Right ventricle myocardium inferior (tissue), 1 donor: Measurements from ENCODE around the gene GRAMD2A. TPM values are rescaled to one million over a fixed set of nuclear protein-coding genes. Genes with fewer than 3 reads are reported as not detected.

Experiments used
- ATAC-seq: fragments of 200-7000 bp; cut with Tn5 transposase; one replicate; pipeline ENCODE4 v1.9.1; 2020; ENCODE audit warnings: mild to moderate bottlenecking, moderate library complexity
- DNase-seq: peaks from one replicate; pipeline ENCODE4 v3.0.0; 2021; ENCODE audit errors: missing footprints
- intact Hi-C: fragments of 100-400 bp; cut with DNase I; formaldehyde crosslinking; loops from one replicate; pipeline ENCODE4 v1.11.0; 2022
- long read RNA-seq: library from polyadenylated mRNA; unstranded; transcript quantifications from one replicate; pipeline ENCODE4 v2.0.0, GENCODE V29; 2021
- total RNA-seq: library from RNA; stranded (reverse); fragmentation: NEBNext Ultra II Directional; extraction: Animal tissue kit (Norgen Biotek cat#: 25700); gene quantifications from one replicate; pipeline ENCODE4 v1.2.1, GENCODE V29; 2021
- donor health status: DM: no; HTN: yes; CAD: no; lungs with severe emphysema.

The GRAMD2A gene
- not detected for total RNA-seq
- long read RNA-seq = 0 reads

DNA sequence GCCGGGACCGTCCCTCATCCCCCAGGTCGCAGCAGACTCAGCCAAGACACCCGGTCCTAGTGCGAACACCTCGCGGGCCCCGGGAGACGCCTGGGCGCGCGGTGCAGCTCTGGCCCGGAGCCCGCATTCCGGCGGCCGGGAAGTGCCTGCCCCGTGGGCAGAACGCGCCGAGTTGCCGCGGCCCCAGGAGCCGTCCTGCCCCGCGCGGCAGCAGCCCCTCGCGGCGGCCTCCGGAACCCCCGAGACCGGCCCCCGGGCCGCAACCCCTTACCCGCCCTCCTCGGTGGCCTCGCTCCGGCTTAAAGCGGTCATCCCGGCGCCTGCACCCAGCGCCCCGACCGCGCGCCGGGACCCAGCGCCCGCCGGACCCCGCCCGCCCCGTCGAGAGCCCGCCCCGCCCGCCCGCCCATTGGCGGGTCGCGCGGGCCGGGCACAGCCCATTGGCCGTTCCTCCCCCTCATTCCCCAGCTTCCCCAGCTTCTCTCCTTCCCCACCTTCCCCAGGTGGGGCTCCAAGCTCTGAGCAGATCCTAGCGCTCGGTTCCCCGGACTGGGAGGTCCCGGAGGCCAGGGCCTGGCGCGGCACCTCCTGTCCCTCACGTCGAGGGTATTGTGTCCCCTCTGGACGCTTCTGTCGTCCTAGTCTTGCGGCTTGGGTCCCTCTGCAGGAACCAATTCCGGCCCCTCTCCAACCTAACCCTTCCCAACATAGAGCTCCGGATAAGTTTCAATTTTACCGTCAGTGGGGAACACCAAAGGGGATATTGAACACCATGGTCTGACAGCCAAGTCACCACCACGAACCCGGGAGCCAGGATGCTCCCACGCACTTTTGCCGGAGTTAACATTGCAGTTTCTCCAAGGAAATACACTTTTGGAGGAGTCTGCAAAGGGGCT lies at the start of gene GRAMD2A:
Gene GRAMD2A, minus strand, starts transcription at position 328 of the 896 bp plus-strand sequence.
- ATAC-seq (peak; percentile 27), DNase-seq (no peak)
- intact Hi-C loops = loop anchor here (2.0 kb wide), 1 partner anchor 89 kb away; no protein-coding TSS in a partner anchor

DNA sequence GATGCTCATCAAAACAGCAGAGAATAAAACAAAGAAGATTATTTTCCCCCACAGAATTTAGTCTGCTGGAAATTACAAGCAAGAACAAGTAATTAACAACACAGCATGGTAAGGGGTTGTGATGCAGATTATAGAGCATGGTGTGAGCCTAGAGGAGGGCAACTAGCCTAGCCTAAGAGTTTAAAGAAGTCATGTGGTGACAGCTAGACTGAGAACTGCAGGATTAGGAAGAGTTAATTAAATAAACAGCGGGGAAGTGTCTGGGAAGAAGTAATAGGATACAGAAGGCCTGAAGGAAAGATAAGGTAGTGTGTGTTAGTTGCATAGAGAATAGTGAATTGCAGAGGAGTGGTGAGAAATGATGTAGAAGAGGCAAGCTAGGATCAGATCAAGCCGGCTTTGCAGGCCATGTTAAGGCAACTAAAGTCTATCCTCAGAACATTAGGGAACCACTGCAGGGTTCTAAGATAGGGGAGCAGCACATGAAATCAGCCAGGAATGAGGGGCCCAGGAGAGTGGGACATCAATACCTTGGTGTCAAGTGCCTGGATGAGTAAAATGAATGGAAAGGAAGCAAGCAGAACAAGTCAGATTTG lies 45.3 kb upstream of the GRAMD2A start:
- ATAC-seq = no peak
- no peak for DNase-seq
- intact Hi-C loops = no loop called here

DNA sequence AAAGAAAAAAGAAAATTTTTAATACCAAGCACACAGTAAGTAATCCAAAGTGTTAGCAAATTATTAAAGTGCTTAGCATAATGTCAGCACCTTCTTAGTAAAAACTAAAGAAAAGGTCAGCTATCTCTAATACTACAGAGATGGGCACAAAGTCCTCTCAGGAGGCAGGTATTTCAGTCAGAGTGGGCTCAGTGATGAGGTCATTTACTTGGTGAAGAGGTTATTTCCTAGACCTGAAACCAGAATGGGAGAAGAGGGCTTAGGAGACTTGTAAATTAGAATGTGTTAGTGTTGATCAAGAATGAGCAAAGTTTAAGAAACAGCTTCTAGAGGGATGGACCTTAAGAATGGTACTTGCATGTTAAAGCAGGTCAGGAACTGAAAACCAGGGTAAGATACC lies 42.1 kb upstream of the GRAMD2A start:
- ATAC-seq = no peak
- no peak for DNase-seq
- intact Hi-C loops = no loop called here

DNA sequence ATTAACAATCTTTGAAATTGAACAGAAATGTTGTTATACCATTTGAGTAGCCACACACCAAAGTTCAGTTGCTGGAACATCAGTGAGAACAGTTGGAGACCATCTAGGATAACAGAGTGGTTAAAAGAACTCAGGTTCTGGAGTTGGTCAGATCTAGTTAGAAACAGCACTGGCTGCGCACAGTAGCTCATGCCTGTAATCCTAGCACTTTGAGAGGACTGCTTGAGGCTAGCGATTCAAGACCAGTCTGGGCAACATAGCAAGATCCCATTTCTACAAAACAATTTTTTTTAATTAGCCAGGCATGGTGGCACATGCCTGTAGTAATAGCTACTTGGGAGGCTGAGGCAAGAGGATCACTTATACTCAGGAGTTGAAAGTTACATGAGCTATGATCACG lies 41.0 kb upstream of the GRAMD2A start:
- DNase-seq = no peak
- ATAC-seq = no peak
- intact Hi-C loops = no loop called here

DNA sequence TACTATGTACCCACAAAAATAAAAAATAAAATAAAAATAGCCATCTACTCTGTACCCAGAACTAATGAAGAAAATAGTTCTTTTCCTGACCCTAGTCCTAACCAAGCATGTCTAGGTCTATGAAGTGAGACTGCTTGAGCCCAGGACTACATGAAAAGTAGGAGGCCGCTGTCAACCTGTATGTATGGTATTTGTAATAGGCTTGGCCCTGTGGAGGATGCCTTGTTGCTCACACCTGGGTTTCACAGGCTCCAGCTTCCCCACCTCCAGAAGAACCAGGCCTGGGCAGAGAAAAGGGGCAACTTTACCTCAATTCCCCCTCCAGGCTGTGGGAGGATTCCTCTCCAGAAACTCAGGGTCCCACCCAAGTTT lies 40.3 kb upstream of the GRAMD2A start:
- ATAC-seq (no peak), DNase-seq (no peak)
- intact Hi-C loops = no loop called here

DNA sequence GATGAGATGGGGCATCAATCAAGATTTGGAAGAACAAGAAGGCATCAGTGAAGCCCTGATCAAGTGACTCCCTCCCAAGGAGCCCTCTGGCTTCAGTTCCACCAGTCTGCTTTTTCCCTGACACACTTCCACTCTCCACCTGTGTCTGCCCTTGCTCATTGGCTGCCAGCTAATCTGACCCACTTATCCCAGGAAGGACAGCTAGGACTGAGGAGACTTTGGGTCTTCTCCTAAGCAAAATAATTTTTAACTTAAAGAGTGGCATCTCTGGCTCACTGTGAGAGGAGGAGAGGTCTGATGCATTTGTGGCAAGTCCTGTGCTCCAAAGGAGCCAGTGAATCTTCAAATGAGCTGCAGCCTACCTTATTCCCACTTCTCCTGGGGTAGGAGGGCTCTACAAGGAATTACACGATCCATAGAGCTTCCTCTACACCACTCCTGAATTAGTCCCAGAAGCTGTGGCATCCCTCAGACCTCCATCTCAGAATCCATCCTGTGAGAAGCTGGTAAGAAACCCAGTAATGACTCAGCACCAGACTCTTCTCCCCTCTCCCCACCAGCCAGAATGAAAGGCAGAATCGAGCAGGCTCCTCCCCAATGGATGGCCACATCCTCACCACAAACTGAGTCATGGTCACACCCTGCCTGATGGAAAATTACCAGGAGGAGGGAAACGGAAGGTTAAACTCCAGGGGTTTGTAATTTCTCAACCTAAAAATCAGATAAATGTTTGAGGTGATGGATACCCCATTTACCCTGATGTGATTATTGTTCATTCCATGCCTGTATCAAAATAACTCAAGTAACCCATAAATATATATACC lies 39.7 kb upstream of the GRAMD2A start:
- DNase-seq = no peak
- intact Hi-C loops = no loop called here
- peak; percentile 80 for ATAC-seq

DNA sequence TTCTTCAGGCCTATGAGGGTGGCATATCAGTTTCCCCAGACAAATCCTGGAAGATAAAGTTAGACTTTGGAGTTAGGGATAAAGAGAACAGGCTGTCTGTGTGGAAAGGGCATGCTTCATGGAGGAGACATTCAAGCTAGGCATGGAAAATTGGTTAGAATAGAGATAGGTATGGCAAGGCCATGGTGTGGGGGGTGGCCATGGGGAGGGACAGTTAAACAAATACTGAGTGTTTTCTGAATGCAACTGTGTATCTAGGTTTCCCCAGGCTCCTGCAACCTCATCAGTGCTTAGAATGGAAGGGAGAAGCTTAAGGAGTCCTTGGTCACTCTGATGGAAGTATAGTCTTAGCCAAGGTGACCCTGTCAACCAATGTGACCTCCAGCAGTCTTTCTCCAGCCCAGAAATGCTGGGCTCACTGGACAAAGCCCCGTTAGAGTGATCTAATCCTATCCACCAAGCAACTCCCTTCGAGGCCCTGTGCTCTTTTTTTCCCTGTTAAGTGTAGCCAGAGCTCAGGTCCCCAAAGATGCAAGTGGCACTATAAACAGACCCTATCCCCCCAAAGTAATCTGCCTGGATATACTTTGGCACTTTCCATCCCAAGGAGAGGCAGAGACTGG lies 38.9 kb upstream of the GRAMD2A start:
- ATAC-seq = no peak
- no peak for DNase-seq
- intact Hi-C loops = no loop called here

DNA sequence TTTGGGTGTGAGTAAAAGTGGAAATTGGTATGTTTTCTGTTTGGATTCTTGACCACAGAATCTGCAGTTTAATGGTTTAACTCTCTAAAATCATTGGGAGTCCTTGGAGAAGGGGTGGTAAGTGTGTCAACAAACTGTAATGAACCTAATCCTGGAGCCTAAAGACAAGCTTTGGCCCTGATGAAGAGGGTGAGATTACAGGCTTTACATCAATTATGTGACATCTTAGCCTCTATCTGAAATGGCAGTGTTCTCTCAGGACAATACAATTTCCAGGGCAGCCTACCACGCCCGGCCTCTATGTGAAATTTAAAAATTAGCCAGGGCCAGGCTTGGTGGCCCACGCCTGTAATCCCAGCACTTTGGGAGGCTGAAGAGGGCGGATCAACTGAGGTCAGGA lies 37.7 kb upstream of the GRAMD2A start:
- no peak for DNase-seq
- intact Hi-C loops = no loop called here
- no peak for ATAC-seq

DNA sequence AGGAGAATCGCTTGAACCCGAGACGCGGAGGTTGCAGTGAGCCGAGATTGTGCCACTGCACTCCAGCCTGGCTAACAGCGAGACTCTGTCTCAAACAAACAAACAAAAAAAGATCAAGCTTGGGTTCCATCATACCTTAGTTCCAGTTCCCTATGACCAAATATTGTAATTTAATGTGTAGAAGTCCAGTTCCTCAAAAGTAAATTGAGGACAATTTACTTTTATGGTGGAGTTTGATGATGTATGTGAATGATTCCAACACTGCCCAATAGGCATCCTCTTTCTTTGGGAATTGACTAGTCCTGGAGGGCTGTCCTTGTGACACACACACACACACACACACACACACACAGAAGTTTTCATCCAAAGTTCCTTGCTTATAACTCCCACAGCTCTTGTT lies 36.2 kb upstream of the GRAMD2A start:
- no peak for DNase-seq
- no peak for ATAC-seq
- intact Hi-C loops = no loop called here

DNA sequence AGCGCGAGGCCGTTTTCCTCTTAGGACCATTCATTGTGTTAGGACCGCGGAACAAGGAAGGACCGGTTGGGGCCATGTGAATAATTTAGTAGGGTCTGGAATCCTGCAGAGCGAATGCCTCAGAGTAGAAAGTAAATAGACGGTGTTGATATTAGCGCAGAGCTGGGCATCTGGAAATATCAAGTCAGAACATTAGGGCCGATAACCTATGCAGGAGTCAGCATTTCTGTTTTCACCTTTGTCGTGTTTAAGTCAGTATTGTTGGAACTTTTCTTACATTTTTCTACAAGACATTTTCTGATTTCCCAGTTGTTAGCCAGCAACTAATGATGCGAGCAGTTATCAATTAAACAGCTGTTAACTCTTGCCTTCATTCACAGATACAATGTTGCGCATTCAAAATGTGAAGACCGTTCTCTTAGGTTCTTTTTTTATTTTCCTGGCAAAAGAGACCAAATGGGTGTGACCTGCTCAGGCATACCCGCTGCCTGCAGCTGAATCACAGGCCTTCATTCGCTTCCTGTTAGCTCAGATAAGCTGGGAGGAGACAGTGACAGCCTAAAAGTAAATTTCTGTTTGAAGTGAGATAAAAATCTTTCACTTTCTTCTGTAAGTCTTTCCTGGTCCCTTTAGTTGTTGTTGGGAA lies 34.4 kb upstream of the GRAMD2A start:
- intact Hi-C loops = loop anchor here (2.0 kb wide), 1 partner anchor 41 kb away; the partner anchor contains the start of gene PARP6
- DNase-seq (no peak), ATAC-seq (peak; percentile 6)

DNA sequence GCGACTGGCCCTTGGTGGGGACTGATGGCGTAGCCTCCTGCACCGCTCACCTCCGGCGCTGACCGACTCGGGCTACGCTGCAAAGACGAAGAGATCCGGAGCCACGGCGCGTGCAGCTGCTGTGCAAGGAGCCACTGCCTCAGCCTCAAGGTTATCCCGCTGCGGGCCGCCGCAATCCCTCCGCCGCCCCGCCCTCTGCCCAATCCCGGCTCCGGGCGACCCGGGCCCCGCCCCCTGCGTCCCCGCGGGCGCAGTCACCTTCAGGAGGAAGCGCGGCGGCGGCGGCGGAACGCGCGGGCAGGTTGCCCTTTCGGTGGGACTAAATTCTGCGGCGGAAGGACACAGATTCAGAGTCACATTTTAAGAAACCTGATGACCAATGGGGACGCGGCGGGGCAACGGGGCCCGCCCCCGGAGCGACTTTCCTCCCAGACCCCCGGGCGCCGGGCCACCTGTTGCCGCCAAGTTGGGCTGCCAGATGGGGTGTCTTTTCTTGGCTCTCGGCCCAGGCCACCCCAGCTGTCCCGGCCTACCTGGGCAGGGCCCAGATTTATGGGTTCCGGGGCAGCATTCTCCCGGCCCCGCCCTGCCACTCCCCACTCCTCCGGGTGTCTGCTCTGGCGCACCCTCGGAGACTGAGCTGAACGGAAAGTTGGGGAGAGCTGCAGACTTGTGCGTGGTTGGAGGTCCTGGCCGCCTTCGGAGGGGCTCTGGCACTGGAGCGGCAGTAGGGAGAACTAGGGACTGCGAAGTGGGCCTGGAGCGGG lies 33.7 kb upstream of the GRAMD2A start, which contains the start of gene PKM:
Gene PKM, minus strand, starts transcription at position 125 of the 767 bp plus-strand sequence. CDS start 12,093 bp downstream, outside the sequence.
- DNase-seq (peak; percentile 98), ATAC-seq (peak; percentile 93)
- intact Hi-C loops = loop anchor here (2.0 kb wide), 1 partner anchor 42 kb away; the partner anchor contains the start of gene PARP6

DNA sequence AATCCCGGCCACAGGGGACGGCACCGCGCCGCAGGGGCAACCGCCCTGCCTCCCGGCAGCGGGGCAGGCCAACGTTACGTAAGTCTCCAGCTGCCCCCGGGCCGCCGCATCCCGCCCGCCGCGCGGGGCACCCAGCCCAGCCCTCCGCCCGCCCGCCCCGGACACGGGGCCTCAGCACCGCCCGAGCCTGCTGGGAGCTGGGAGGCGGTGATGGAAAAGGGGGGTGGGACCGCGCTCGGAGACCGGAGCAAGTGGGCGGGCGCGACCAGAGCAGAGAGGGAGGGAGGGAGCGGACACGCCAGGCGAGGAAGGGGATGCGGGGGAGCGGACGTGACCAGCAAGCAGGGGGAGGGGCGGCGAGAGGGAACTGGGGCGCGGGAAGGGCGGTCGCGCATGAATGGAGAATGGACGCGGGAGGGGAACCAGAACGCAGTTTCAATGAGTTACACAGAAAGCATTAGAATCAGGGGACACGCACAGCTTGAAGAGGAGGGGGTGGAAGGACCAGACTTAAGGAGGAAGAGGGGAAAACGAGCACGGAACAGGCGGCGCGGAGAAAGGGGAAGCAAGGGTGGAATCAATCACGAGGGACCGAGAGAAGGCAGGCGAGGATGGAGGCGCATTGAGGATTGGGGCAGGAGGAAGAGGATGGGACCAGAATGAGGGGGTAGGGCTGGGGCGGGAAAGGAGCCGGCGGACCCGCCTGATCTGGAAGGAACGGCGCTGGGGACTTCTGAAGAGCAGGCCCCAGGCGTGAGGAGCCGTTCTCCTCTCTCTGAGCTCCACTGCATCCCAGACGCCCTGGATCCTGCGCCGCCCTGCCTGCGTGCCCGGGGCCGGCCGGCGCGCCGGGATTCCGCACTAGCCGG lies 32.8 kb upstream of the GRAMD2A start:
- peak; percentile 87 for ATAC-seq
- peak; percentile 96 for DNase-seq
- intact Hi-C loops = loop anchor here (1.0 to 2.0 kb wide), 2 partner anchors 27 to 42 kb away; partner anchors contain the start of gene PARP6

DNA sequence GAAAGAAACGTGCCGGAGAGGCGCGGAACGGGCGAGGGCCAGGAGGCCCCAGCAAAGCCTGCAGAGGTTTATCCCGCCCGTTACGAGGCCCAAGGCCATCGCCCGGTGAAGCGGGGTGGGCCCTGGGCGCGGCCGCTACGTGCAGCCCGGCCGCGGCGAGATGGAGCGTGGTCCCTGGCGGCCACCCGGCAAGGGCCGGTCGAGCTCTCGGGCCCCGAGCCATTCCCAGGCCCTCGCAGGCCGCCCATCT lies 32.3 kb upstream of the GRAMD2A start:
- intact Hi-C loops = loop anchor here (1.0 to 2.0 kb wide), 2 partner anchors 27 to 43 kb away; partner anchors contain the start of gene PARP6
- DNase-seq = no peak
- ATAC-seq = no peak

DNA sequence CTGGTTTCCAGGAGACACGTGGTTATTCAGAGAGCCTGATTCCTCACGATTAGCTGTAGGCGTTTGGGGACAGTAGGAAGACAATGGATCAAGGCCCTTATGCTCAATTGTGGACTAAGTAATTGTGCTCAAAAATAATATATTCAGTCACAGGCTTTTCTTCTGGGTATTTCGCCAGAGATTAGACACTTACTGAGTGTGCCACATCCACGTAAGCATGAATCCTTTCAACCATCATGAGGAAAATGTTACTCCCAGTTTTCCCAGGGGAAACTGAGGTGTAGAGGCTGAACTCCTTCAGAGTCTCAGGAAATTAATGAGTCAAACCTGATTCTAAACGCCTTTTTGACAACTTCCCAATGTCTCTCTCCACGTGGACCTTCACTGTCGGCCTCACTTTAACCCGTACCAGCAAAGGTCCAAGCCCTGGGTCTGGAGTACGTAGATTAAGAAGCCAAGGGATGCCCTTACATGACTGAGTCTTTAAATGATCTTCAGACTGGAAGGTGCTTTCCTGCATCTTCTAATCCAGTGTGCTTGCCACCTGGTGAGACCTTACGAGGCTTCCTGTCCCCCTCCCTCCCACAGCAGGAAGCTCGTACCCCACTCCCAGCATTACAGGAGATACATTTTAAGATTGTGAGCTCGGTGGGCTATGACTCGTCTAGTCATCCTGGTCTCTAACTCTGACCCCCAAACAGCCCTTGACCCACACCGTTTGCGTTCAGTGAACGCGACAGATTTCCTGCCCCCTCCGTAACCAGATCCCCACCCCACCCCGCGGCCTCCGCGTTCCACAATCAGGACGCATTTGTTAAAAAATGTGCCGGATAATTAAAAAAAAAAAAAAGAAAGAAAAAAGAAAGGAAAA lies 31.7 kb upstream of the GRAMD2A start:
- intact Hi-C loops = no loop called here
- ATAC-seq = no peak
- no peak for DNase-seq

DNA sequence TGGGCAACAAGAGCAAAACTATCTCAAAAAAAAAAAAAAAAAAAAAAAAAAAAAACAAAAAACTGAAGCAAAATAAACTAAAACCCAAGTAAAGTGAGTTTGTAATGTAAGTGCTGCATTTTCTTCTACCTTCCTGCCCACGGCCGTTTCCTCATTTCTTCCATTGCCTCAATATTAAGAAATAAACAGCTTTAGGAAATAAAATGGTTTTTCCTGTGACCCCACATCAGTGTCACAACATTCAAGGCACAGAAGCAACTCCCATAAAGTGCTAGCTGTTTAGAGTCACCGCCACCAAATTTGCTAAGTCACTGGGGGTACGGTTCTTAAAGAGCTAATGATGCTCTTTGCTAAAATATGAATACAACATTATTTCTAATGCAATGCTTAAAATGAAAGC lies 30.1 kb upstream of the GRAMD2A start:
- intact Hi-C loops = no loop called here
- no peak for ATAC-seq
- no peak for DNase-seq

DNA sequence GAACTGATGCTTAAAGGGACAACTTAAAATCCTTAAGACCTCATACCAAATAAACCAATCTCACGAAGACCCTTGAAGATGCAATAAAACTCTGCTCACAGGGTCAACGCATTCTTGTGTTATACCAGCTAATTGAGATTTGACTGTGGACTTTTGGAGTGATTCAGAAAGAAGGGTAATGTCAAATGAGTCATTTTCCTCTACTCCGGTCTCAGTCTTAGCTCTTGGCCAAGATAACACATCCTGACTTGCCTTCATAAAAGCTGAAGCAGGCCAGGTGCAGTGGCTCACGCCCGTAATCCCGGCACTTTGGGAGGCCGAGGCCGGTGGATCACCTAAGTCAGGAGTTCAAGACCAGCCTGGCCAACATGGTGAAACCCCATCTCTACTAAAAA lies 29.6 kb upstream of the GRAMD2A start:
- intact Hi-C loops = no loop called here
- ATAC-seq = no peak
- no peak for DNase-seq
